Activated naive CD4-positive, alpha-beta T cell treated with anti-CD3 and anti-CD28 coated beads for 36 hours (primary cell): Measurements from ENCODE around the gene EXOC3L4. TPM values are rescaled to one million over a fixed set of nuclear protein-coding genes. Genes with fewer than 3 reads are reported as not detected.

Experiments
- CTCF ChIA-PET: fragments of 350-600 bp; sonication (Branson Sonifier 250); formaldehyde crosslinking; loops from one replicate; lab custom pipeline; 2021; ENCODE audit warnings: antibody characterized with exemption; lab: Charles Lee
- DNase-seq: peaks from one replicate; pipeline ENCODE4 v3.0.0-alpha.2; 2020
- H3K27ac Mint-ChIP-seq: one replicate; pipeline ENCODE4 v1.8.0; 2021; ENCODE audit warnings: mild to moderate bottlenecking, mixed read lengths
- H3K27me3 Mint-ChIP-seq: one replicate; pipeline ENCODE4 v1.8.0; 2021; ENCODE audit warnings: low read depth, mixed read lengths
- H3K36me3 Mint-ChIP-seq: one replicate; pipeline ENCODE4 v1.8.0; 2021; ENCODE audit warnings: low read depth, mixed read lengths
- H3K4me1 Mint-ChIP-seq: one replicate; pipeline ENCODE4 v1.8.0; 2021; ENCODE audit warnings: low read depth, mixed read lengths
- H3K4me3 Mint-ChIP-seq: one replicate; pipeline ENCODE4 v1.8.0; 2021; ENCODE audit warnings: mild to moderate bottlenecking, moderate library complexity, mixed read lengths
- H3K9me3 Mint-ChIP-seq: one replicate; pipeline ENCODE4 v1.8.0; 2021; ENCODE audit warnings: mixed read lengths
- intact Hi-C: fragments of 100-400 bp; cut with micrococcal nuclease; formaldehyde crosslinking; loops from one replicate; pipeline ENCODE4 v1.15.1; 2023
- total RNA-seq, 2 experiments: library from RNA; stranded (reverse); gene quantifications; one replicate each; pipeline ENCODE4 v1.2.3, GENCODE V29; 2021

The EXOC3L4 gene
- total RNA-seq, 2 experiments from 2014 or later = not detected

DNA sequence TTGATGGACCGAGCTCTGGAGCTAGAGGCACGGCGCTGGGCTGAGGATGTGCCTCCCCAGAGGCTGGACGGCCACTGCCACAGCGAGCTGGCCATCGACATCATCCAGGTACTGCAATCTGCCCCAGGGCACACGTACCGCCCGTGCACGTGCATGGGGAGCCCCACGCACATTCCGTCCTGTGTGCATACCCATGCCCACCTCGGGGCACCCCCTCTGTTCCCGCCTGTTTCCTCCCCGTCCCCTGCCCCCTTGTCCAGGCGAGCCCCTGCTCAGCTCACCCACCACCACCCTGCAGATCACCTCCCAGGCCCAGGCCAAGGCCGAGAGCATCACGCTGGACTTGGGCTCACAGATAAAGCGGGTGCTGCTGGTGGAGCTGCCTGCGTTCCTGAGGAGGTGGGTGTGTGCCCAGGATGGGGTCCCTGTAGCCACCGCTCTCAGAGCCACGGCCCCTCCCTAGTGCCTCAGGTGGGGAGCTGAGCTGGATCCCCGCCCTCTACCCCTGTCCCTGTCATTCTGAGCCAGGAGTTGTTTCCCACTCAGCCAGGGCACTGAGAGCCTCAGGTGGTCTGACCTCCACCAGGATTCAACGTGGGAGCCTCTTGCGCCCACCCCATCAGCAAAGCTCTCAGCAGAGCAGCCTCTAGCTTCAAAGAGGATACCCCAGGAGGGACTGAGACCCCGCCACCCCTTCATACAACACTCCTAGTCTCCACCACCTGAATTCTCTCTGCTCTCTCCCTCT lies 35.7 kb downstream of the EXOC3L4 start:
- DNase-seq = no peak
- H3K27me3 Mint-ChIP-seq = no peaks in the 10 kb centered on the region
- H3K9me3 Mint-ChIP-seq = no peaks in the 10 kb centered on the region
- no peak overlapping the region for H3K27ac Mint-ChIP-seq
- H3K36me3 Mint-ChIP-seq = no peaks in the 10 kb centered on the region
- no peaks in the 10 kb centered on the region for H3K4me1 Mint-ChIP-seq
- intact Hi-C loops = no loop called here
- no peak overlapping the region for H3K4me3 Mint-ChIP-seq
- CTCF ChIA-PET = interaction anchor here (0.5 to 3.3 kb wide), 2 partner anchors 24 to 543 kb away, joined by 3 to 11 read pairs; no protein-coding TSS in a partner anchor

DNA sequence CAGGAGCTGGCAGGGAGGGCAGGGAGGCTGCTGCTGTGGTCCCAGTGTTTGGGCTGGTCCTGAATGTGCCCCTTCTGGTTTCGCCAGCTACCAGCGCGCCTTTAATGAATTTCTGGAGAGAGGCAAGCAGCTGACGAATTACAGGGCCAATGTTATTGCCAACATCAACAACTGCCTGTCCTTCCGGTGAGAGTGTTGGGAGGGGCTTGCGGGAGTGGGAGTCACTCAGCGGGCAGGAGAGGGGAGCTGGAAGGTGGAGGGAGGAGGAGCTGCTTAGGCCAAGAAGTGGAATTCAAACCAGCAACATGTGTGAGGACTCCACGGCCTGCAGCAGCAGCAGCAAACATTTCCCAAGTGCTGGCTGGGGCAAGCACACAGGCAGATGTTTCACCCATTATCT lies 36.4 kb downstream of the EXOC3L4 start:
- Mint-ChIP-seq H3K4me1 (no peaks in the 10 kb centered on the region), H3K27ac (no peak overlapping the region), H3K27me3 (no peaks in the 10 kb centered on the region), H3K4me3 (no peak overlapping the region), H3K9me3 (no peaks in the 10 kb centered on the region), H3K36me3 (no peaks in the 10 kb centered on the region)
- intact Hi-C loops = no loop called here
- DNase-seq = no peak
- CTCF ChIA-PET = interaction anchor here (0.5 to 3.3 kb wide), 2 partner anchors 25 to 544 kb away, joined by 3 to 11 read pairs; no protein-coding TSS in a partner anchor

DNA sequence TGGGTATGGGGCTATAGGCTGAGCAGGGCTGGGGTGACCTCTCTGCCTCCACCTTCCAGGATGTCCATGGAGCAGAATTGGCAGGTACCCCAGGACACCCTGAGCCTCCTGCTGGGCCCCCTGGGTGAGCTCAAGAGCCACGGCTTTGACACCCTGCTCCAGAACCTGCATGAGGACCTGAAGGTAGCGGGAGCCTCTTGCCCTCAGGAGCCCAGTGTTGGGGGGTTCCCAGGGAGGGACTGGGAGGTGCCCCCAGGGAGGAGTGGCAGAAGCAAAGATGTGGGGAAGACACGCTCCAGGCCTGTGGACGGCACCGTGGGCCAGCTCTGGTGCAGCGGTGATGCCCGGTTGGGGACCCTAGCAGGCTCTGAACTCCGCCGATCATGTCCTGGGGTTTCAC lies 37.1 kb downstream of the EXOC3L4 start:
- Mint-ChIP-seq H3K27me3 (no peaks in the 10 kb centered on the region), H3K27ac (no peak overlapping the region), H3K36me3 (no peaks in the 10 kb centered on the region), H3K9me3 (no peaks in the 10 kb centered on the region), H3K4me3 (no peak overlapping the region), H3K4me1 (no peaks in the 10 kb centered on the region)
- no peak for DNase-seq
- CTCF ChIA-PET = no interaction called here
- intact Hi-C loops = no loop called here

DNA sequence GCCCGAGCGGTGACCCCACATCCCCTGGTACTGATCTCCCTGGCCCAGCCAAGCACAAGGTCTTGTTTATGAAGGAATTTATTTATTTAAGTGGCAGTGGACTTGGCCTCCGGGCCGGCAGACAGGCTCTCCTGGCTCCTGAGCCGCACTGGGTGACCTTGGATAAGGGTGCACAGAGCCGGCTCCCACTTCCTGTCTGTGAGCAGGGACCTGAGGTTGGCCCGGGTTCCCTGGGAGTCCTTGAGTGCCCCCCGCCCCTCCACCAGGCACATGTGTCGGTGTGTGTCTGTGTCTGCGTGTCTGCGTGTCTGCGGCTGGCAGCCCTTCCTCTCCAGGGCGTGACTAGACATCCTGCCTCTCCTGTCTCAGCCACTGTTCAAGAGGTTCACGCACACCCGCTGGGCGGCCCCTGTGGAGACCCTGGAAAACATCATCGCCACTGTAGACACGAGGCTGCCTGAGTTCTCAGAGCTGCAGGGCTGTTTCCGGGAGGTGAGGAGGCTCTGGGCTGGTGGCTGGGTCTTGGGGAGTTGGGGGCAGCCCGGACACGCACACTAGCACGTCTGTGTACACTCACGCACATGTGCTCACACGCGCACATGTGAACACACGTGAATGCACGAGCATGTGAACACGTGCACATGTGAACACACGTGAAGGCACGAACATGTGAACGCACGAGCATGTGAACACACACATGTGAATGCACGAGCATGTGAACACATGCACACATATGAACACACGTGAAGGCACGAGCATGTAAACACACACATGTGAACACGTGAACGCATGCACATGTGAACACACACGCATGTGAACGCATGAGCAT lies 38.1 kb downstream of the EXOC3L4 start:
- Mint-ChIP-seq H3K4me3 (no peak overlapping the region), H3K27ac (no peak overlapping the region), H3K36me3 (no peaks in the 10 kb centered on the region), H3K9me3 (no peaks in the 10 kb centered on the region), H3K27me3 (no peaks in the 10 kb centered on the region), H3K4me1 (no peaks in the 10 kb centered on the region)
- no peak for DNase-seq
- CTCF ChIA-PET = no interaction called here
- intact Hi-C loops = no loop called here

DNA sequence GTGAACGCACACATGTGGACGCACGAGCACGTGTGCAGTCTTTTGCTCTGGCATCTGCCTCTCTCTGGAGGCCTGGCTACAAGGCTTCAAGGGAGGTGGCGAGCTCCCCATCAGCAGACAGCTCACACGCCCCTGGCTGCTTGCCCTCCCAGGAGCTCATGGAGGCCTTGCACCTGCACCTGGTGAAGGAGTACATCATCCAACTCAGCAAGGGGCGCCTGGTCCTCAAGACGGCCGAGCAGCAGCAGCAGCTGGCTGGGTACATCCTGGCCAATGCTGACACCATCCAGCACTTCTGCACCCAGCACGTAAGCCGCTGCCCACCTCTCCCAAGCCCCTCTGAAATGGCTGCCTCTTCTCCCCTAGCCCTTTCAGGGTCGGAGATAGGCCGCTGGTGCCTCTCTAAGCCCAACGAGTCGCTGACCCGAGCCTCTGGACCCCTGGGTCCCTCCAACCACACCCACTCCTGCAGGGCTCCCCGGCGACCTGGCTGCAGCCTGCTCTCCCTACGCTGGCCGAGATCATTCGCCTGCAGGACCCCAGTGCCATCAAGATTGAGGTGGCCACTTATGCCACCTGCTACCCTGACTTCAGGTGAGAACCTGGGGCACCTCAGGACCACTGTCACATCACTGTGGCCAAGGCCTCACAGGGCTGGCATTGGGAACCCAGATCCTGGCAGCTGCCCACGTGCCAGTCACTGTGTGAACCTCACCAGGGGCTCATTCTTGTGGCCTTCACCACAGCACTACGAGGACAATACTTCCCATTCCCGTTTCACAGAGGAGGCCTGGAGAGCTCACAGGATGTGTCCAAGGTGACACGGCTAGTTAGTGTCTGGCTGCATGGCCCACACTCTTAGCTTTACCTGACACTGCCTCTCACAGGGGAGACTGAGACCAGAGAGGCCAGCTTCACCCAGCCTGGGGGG lies 39.0 kb downstream of the EXOC3L4 start:
- CTCF ChIA-PET = interaction anchor here (1.3 kb wide), 1 partner anchor 28 kb away, joined by 4 read pairs; no protein-coding TSS in a partner anchor
- H3K27ac Mint-ChIP-seq = no peak overlapping the region
- no peak overlapping the region for H3K4me3 Mint-ChIP-seq
- H3K36me3 Mint-ChIP-seq = no peaks in the 10 kb centered on the region
- no peaks in the 10 kb centered on the region for H3K9me3 Mint-ChIP-seq
- no peaks in the 10 kb centered on the region for H3K4me1 Mint-ChIP-seq
- intact Hi-C loops = no loop called here
- DNase-seq = no peak
- peaks cover 2% of the 10 kb centered on the region for H3K27me3 Mint-ChIP-seq

DNA sequence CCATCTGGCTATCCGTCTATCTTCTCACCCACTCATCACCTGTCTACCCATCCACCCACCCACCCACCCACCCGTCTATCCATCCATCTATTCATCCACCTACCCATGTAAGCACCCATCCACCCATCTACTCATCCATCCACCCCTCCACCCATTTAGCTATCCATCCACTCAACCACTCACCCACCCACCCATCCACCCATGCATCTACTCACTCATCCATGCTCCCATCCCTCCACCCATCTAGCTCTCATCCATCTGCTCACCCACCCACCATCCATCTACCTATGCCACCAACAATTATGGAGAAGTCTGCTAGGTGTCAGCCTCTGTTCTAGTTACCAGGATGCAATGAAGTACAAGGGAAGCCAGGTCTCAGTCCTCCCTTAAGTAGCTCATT lies 39.9 kb downstream of the EXOC3L4 start:
- Mint-ChIP-seq H3K4me3 (no peak overlapping the region), H3K27me3 (peaks cover 4% of the 10 kb centered on the region), H3K9me3 (no peaks in the 10 kb centered on the region), H3K4me1 (no peaks in the 10 kb centered on the region), H3K36me3 (no peaks in the 10 kb centered on the region), H3K27ac (no peak overlapping the region)
- CTCF ChIA-PET = interaction anchor here (1.3 kb wide), 2 partner anchors 29 kb away, joined by 4 to 11 read pairs; no protein-coding TSS in a partner anchor
- no peak for DNase-seq
- intact Hi-C loops = no loop called here

DNA sequence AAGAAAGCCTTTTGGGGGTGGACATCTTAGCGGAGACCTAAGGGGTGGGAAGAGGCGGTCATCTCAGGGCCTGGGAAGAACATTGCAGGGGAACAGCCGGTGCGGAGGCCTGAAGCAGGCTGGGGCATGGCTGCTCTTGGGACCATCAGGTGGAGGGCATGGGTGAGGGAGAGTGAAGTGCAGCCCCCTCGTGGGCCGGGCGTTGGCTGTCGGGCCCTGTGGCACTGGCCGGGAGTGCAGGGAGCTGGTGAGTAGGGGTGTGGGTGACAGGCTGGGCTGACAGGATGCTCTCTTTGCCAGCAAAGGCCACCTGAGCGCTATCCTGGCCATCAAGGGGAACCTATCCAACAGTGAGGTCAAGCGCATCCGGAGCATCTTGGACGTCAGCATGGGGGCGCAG lies 40.4 kb downstream of the EXOC3L4 start:
- no peaks in the 10 kb centered on the region for H3K9me3 Mint-ChIP-seq
- DNase-seq = no peak
- no peak overlapping the region for H3K4me3 Mint-ChIP-seq
- no peaks in the 10 kb centered on the region for H3K36me3 Mint-ChIP-seq
- intact Hi-C loops = no loop called here
- no peaks in the 10 kb centered on the region for H3K4me1 Mint-ChIP-seq
- no peak overlapping the region for H3K27ac Mint-ChIP-seq
- peaks cover 4% of the 10 kb centered on the region for H3K27me3 Mint-ChIP-seq
- CTCF ChIA-PET = interaction anchor here (0.6 to 1.3 kb wide), 2 partner anchors 30 to 624 kb away, joined by 5 to 11 read pairs; no protein-coding TSS in a partner anchor

DNA sequence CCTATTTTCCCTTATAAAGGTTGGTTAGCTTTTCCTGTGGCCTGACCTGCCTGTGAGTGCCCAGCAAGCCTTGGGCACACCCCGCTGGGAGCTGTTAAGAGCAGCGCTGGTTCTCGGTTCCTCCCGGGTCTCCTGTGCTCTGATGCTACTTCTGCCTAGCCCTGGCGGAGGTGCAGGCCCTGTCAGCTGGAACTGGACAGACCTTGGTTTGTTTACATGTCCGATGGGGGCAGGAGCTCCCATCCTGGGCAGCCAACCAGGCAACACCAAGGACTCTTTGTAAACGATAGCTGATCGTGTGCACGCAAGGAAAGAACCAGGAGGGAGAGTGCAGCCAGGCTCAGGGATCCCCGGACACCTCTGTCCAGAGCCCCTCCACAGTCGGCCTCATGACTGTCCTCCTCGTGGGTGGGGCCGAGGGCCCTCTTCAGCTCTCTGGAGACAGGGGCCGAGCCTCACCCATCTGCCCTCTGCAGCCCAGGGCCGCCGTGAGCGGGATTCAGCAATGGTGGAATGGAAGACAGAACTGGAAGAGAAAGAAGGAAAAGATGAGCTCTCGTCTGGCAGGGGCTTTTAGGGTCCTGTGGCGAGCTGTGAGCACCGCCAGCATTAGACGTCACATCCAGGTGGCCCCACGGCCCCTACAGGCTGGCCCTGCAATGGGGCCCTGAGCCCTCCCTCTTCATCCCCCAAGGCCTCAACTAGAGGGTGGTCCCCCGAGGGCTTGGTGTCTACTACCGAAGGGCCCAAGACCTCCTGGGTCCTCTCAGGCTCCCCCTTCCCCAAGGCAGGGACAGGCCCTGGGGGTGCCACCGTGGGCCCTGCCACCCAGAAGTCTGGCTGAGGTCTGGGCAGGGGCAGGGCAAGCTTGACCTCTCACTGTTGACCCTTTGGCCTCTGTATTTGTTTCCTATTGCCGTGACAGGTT lies 41.1 kb downstream of the EXOC3L4 start:
- no peak for DNase-seq
- intact Hi-C loops = no loop called here
- Mint-ChIP-seq H3K9me3 (no peaks in the 10 kb centered on the region), H3K27me3 (peaks cover 6% of the 10 kb centered on the region), H3K36me3 (no peaks in the 10 kb centered on the region), H3K4me1 (no peaks in the 10 kb centered on the region), H3K4me3 (no peak overlapping the region), H3K27ac (no peak overlapping the region)
- CTCF ChIA-PET = interaction anchor here (0.6 to 1.3 kb wide), 2 partner anchors 31 to 624 kb away, joined by 5 to 11 read pairs; no protein-coding TSS in a partner anchor

DNA sequence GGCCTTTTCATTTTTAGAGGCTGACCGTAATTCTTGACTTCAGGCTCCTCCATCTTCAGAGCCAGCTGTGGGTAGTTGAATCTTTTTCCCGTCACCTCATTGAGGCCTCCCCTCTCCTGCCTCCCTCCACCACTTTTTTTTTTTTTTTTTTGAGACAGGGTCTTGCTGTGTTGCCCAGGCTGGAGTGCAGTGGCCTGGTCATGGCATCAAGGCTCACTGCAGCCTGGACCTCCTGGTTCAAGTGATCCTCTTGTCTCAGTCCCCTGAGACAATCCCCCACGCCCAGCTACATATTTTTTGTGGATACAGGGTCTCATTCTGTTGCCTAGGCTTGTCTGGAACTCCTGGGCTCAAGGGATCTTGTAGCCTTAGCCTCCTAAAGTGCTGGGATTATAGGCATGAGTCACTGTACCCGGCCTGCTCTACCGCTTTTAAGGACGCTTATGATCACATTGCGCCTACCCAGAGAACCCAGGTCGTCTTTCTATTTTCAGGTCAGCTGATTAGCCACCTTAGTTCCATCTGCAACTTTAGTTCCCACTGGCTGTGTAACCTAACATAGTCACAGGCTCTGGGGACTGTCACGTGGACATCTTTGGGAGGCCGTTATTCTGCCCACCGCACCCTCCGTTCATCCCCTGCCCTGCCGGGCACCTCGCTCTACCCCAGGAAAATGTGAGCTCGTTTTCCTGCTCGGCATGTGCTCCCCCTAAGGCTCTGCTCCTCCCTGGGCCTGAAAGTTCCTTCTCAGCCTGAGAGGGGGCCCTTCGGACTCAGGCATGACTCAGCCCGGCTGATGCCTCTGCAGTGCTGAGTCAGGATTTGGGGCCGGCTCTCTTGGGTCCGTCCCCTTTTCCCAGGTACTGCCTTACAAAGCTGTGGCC lies 42.1 kb downstream of the EXOC3L4 start:
- CTCF ChIA-PET = interaction anchor here (2.0 kb wide), 1 partner anchor 32 kb away, joined by 6 read pairs; no protein-coding TSS in a partner anchor
- DNase-seq = no peak
- H3K4me1 Mint-ChIP-seq = peaks cover 3% of the 10 kb centered on the region
- peaks cover 12% of the 10 kb centered on the region for H3K27me3 Mint-ChIP-seq
- H3K9me3 Mint-ChIP-seq = no peaks in the 10 kb centered on the region
- no peak overlapping the region for H3K4me3 Mint-ChIP-seq
- no peak overlapping the region for H3K27ac Mint-ChIP-seq
- H3K36me3 Mint-ChIP-seq = no peaks in the 10 kb centered on the region
- intact Hi-C loops = no loop called here

DNA sequence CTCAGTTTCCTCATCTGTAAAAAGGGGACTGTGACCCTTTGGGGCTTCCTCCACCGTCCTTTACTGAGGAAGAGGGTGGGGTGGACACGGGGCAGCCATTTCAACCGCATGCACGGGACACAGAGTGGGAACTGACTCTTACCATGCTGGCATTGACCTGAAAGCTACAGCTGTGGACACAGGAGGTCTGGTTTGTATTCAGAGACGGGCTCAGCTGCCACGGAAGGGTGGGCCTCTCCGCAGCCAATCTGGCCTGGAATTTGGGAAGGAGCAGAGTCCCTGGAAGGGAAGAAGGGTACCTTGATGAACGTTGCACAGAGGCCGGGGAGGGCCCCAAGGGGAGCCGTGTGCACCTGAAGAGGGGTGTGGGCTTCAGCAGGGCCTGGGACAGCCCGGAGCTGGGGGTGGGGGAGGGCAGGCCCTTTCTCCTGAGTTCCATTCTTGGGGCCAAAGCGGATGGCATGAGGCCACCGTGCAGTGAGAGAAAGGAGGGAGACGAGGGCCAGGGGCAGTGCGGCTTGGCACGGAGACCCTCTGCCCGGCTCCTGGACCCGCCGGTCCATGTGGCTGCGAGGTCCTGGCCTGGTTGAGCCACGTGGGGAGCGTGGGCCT lies 43.3 kb downstream of the EXOC3L4 start:
- peaks cover 3% of the 10 kb centered on the region for H3K4me1 Mint-ChIP-seq

More for the DNA sequence above, 43.3 kb downstream of the EXOC3L4 start:
- Mint-ChIP-seq H3K36me3 (no peaks in the 10 kb centered on the region), H3K4me3 (no peak overlapping the region), H3K27me3 (peaks cover 20% of the 10 kb centered on the region), H3K27ac (no peak overlapping the region), H3K9me3 (no peaks in the 10 kb centered on the region)
- DNase-seq = no peak
- intact Hi-C loops = no loop called here
- CTCF ChIA-PET = interaction anchor here (2.0 kb wide), 1 partner anchor 33 kb away, joined by 6 read pairs; no protein-coding TSS in a partner anchor
